Measurements from ENCODE around the gene MECP2.
"Not testable (repeated sequence)": the region's sequence is repeated elsewhere in the genome, so short reads cannot be mapped to it uniquely, and the experiment has no call there.

MECP2 gene

GRCh38 chrX:154016366-154017076, 81.0 kb downstream of the MECP2 start:
- no peak for DNase-seq (ENCODE audit: low spot score)

GRCh38 chrX:154015581-154016264, 81.8 kb downstream of the MECP2 start:
- no peak for DNase-seq (ENCODE audit: low spot score)

GRCh38 chrX:154014429-154015380, 82.8 kb downstream of the MECP2 start:
- no peak for DNase-seq (ENCODE audit: low spot score)

- peak; percentile 25 for DNase-seq (ENCODE audit: low spot score)
Observed at GRCh38 chrX:154013614-154014360, 83.7 kb downstream of the MECP2 start.

- DNase-seq (ENCODE audit: low spot score) = no peak
Observed at GRCh38 chrX:154013001-154013421, 84.5 kb downstream of the MECP2 start.

- DNase-seq (ENCODE audit: low spot score) = no peak
Observed at GRCh38 chrX:154012336-154012991, 85.1 kb downstream of the MECP2 start.

GRCh38 chrX:154011376-154012335, 85.9 kb downstream of the MECP2 start:
- no peak for DNase-seq (ENCODE audit: low spot score)

GRCh38 chrX:154010330-154011087, 87.0 kb downstream of the MECP2 start:
- DNase-seq (ENCODE audit: low spot score) = no peak

GRCh38 chrX:154008521-154008920, 89.0 kb downstream of the MECP2 start:
- DNase-seq (ENCODE audit: low spot score) = no peak

GRCh38 chrX:154006947-154007346, 90.6 kb downstream of the MECP2 start:
- DNase-seq (ENCODE audit: low spot score) = no peak

- no peak for DNase-seq (ENCODE audit: low spot score)
Observed at GRCh38 chrX:154004315-154004714, 93.2 kb downstream of the MECP2 start.

GRCh38 chrX:154002215-154002719, 95.2 kb downstream of the MECP2 start:
- no peak for DNase-seq (ENCODE audit: low spot score)

- no peak for DNase-seq (ENCODE audit: low spot score)
Observed at GRCh38 chrX:154000051-154000450, 97.5 kb downstream of the MECP2 start.

- DNase-seq (ENCODE audit: low spot score) = no peak
Observed at GRCh38 chrX:153999359-154000037, 98.0 kb downstream of the MECP2 start.

GRCh38 chrX:153995504-153995903, 102.0 kb downstream of the MECP2 start:
- DNase-seq (ENCODE audit: low spot score) = no peak

- DNase-seq (ENCODE audit: low spot score) = not testable (repeated sequence)
Observed at GRCh38 chrX:153994398-153994797, 103.1 kb downstream of the MECP2 start.

GRCh38 chrX:153993978-153994377, 103.5 kb downstream of the MECP2 start:
- no peak for DNase-seq (ENCODE audit: low spot score)

- DNase-seq (ENCODE audit: low spot score) = no peak
Observed at GRCh38 chrX:153993079-153993478, 104.4 kb downstream of the MECP2 start.

Measured in kidney capillary endothelial cell (primary cell).